ENCODE data around the gene DAPK1.

Gene DAPK1

DNA sequence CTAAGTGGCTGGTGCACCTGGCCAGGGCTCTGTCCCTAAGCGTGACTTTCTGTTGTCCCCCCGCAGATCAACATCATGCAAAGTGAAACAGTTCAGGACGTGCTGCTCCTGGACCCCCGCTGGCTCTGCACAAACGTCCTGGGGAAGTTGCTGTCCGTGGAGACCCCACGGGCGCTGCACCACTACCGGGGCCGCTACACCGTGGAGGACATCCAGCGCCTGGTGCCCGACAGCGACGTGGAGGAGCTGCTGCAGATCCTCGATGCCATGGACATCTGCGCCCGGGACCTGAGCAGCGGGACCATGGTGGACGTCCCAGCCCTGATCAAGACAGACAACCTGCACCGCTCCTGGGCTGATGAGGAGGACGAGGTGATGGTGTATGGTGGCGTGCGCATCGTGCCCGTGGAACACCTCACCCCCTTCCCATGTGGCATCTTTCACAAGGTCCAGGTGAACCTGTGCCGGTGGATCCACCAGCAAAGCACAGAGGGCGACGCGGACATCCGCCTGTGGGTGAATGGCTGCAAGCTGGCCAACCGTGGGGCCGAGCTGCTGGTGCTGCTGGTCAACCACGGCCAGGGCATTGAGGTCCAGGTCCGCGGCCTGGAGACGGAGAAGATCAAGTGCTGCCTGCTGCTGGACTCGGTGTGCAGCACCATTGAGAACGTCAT is 208.5 kb downstream of the DAPK1 start:
- H3K36me3 ChIP-seq (ENCODE audit: control insufficient read depth, insufficient read depth, low read length) = peaks cover 16% of the 10 kb centered on the region
- H3K9ac ChIP-seq (ENCODE audit: low read length) = no peak overlapping the region
- no peaks in the 10 kb centered on the region for H3K9me3 ChIP-seq (ENCODE audit: control insufficient read depth, low read length)
- H3K4me3 ChIP-seq (ENCODE audit: low read length) = no peak overlapping the region
- H3K4me1 ChIP-seq (ENCODE audit: control insufficient read depth, insufficient read depth, low read length) = no peaks in the 10 kb centered on the region
- H3K27me3 ChIP-seq (ENCODE audit: control insufficient read depth, insufficient read depth, low read length) = no peaks in the 10 kb centered on the region

DNA sequence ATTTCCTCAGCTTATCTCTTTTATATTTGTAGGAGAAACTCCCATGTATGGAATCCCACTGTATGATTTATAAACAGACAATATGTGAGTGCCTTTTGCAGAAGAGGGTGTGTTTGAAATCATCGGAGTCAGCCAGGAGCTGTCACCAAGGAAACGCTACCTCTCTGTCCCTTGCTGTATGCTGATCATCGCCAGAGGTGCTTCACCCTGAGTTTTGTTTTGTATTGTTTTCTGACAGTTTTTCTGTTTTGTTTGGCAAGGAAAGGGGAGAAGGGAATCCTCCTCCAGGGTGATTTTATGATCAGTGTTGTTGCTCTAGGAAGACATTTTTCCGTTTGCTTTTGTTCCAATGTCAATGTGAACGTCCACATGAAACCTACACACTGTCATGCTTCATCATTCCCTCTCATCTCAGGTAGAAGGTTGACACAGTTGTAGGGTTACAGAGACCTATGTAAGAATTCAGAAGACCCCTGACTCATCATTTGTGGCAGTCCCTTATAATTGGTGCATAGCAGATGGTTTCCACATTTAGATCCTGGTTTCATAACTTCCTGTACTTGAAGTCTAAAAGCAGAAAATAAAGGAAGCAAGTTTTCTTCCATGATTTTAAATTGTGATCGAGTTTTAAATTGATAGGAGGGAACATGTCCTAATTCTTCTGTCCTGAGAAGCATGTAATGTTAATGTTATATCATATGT is 210.3 kb downstream of the DAPK1 start:
- no peaks in the 10 kb centered on the region for H3K27me3 ChIP-seq (ENCODE audit: control insufficient read depth, insufficient read depth, low read length)
- no peaks in the 10 kb centered on the region for H3K9me3 ChIP-seq (ENCODE audit: control insufficient read depth, low read length)
- H3K4me3 ChIP-seq (ENCODE audit: low read length) = no peak overlapping the region
- H3K36me3 ChIP-seq (ENCODE audit: control insufficient read depth, insufficient read depth, low read length) = peaks cover 16% of the 10 kb centered on the region
- H3K4me1 ChIP-seq (ENCODE audit: control insufficient read depth, insufficient read depth, low read length) = peaks cover 2% of the 10 kb centered on the region
- no peak overlapping the region for H3K9ac ChIP-seq (ENCODE audit: low read length)

DNA sequence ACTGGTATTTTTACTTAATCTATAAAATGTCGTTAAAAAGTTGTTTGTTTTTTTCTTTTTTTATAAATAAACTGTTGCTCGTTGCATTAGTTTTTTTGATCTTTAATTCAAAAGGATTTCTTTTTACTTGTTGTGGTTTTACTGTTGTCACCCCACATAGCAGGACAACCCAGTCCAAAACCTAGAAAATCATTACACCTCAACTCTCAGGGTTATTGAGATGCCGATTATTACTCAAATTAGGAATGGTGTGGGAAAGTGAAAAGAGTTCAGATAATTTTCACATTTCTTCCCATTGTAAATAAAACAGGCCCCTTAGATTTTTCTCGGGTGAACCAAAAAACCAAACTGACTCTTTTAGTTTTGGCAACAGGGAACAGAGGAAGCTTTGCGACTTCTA is 210.9 kb downstream of the DAPK1 start:
- Histone ChIP-seq H3K9ac (ENCODE audit: low read length) (no peak overlapping the region), H3K4me1 (ENCODE audit: control insufficient read depth, insufficient read depth, low read length) (peaks cover 8% of the 10 kb centered on the region), H3K9me3 (ENCODE audit: control insufficient read depth, low read length) (no peaks in the 10 kb centered on the region), H3K27me3 (ENCODE audit: control insufficient read depth, insufficient read depth, low read length) (no peaks in the 10 kb centered on the region), H3K4me3 (ENCODE audit: low read length) (no peak overlapping the region), H3K36me3 (ENCODE audit: control insufficient read depth, insufficient read depth, low read length) (peaks cover 16% of the 10 kb centered on the region)

DNA sequence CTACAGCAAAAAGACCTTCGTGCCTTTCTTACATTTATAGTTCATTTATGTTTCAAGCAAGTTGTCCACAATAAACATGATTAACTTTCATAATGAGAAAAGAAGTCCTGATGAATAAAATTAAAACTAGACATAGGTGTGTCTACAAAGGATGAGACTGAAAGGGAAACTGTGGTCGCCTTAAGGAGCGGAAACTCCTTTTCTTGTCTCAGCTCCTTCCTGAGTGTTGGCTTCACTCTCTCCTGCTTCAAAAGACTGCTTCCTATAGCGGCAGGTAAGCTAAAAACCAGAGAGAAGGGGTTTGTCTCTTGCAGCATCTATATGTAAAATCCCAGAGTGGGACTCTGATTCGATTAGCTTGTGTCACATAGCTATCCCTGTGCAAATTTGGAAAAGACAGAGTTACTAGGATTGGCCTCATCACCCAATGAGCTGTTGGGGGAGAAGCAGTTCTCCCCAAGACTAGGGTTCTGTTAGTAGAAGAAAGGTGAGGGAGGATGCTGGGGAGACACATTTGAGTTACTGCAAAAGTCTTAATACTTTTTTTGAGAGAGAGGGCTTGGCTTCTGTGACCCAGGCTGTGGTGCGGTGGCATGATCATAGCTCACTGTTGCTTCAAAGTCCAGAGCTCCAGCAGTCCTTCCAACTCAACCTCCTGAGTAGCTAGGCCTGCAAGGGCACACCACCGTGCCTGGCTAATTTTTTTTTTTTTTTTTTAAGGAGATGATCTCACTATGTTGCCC is 211.5 kb downstream of the DAPK1 start:
- Histone ChIP-seq H3K36me3 (ENCODE audit: control insufficient read depth, insufficient read depth, low read length) (peaks cover 16% of the 10 kb centered on the region), H3K9me3 (ENCODE audit: control insufficient read depth, low read length) (no peaks in the 10 kb centered on the region)

DNA sequence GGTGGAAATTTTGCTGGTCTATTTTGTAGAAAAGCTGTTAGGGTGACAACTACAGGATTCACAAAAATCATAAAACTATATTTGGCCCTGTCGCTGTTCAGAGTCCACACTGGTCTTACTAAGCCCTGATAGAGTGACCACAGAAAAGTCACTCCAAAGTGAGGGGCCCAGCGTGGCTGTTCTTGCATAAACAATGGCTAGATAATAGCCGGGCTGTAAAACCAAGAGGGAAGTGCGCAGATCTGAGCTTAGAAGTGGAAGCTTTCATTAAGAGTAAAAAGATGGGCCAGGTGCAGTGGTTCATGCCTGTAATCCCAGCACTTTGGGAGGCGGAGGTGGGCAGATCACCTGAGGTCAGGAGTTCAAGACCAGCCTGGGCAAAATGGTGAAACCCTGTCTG is 212.8 kb downstream of the DAPK1 start:
- Histone ChIP-seq H3K36me3 (ENCODE audit: control insufficient read depth, insufficient read depth, low read length) (peaks cover 16% of the 10 kb centered on the region), H3K9me3 (ENCODE audit: control insufficient read depth, low read length) (no peaks in the 10 kb centered on the region), H3K9ac (ENCODE audit: low read length) (no peak overlapping the region), H3K4me1 (ENCODE audit: control insufficient read depth, insufficient read depth, low read length) (peaks cover 17% of the 10 kb centered on the region), H3K4me3 (ENCODE audit: low read length) (no peak overlapping the region), H3K27me3 (ENCODE audit: control insufficient read depth, insufficient read depth, low read length) (no peaks in the 10 kb centered on the region)

More for the DNA sequence above, 211.5 kb downstream of the DAPK1 start:
- Histone ChIP-seq H3K4me3 (ENCODE audit: low read length) (no peak overlapping the region), H3K27me3 (ENCODE audit: control insufficient read depth, insufficient read depth, low read length) (no peaks in the 10 kb centered on the region), H3K4me1 (ENCODE audit: control insufficient read depth, insufficient read depth, low read length) (peaks cover 9% of the 10 kb centered on the region), H3K9ac (ENCODE audit: low read length) (no peak overlapping the region)

DNA sequence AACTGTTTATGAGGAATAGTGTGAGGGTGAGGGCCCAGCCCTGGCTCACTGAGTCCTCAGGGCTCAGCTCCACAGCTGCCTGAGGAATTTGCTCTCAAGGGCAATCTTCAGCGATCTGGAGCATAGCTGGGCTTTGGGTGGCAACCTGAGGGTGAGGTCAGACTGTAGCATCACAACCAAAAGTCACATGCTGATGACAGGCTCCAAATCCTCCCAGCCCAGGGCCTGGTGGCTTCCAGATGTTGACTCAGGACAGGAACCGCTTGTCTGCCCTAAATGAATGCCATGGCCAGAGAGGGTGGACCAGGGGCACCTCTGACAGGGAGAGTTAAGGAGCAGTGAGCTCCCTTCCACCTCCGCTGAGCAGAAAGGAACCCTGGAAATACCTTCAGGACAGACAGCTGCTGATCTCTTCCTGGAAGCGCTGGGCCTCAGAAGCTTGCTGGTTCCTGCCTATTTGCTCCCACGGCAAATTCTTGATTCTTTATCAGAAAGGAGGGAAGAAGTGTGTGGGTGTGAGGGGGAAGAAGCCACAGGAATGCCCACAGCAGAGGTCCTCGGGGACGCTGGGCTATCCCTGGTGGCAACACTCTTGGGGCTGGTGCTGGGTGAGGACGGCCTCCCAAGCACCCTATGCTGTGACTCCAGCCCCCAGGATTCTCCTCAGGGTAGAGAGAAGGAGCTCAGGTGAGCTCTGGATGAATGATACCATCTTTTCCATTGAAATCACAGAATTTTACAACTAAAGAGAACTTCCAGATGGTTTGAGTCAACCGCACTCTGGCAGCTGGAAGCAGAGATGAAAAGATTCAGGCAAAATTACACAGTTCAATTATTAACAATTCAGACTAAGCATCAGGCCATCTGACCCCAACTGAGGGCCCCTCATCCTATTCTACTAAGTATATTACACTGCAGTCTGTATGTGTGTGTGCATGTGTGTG is 214.5 kb downstream of the DAPK1 start:
- H3K4me3 ChIP-seq (ENCODE audit: low read length) = no peak overlapping the region
- H3K36me3 ChIP-seq (ENCODE audit: control insufficient read depth, insufficient read depth, low read length) = peaks cover 8% of the 10 kb centered on the region
- no peak overlapping the region for H3K9ac ChIP-seq (ENCODE audit: low read length)
- H3K9me3 ChIP-seq (ENCODE audit: control insufficient read depth, low read length) = no peaks in the 10 kb centered on the region
- H3K4me1 ChIP-seq (ENCODE audit: control insufficient read depth, insufficient read depth, low read length) = peaks cover 17% of the 10 kb centered on the region
- no peaks in the 10 kb centered on the region for H3K27me3 ChIP-seq (ENCODE audit: control insufficient read depth, insufficient read depth, low read length)

DNA sequence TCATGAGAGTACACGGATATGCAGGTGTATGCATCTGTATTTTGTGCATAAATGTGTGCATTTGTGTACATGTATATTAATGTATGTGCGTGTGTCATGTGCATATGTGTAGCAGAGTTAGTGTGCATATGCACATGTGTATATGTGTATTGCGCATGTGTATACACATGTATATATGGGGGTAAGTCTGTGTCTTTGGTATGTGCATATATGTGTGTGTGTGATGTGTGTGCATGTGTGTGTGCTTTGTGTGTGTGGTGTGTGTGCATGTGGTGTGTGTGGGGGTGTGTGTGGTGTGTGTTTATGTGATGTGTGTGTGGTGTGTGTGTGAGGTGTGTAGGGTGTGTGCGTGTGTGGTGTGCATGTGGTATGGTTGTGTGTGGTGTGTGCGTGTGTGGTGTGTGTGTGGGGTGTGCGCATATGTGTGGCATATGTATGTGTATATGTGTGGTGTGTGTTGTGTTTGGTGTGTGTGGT is 215.2 kb downstream of the DAPK1 start:
- Histone ChIP-seq H3K9ac (ENCODE audit: low read length) (no peak overlapping the region), H3K36me3 (ENCODE audit: control insufficient read depth, insufficient read depth, low read length) (peaks cover 8% of the 10 kb centered on the region), H3K27me3 (ENCODE audit: control insufficient read depth, insufficient read depth, low read length) (no peaks in the 10 kb centered on the region), H3K9me3 (ENCODE audit: control insufficient read depth, low read length) (no peaks in the 10 kb centered on the region), H3K4me1 (ENCODE audit: control insufficient read depth, insufficient read depth, low read length) (peaks cover 17% of the 10 kb centered on the region), H3K4me3 (ENCODE audit: low read length) (no peak overlapping the region)

DNA sequence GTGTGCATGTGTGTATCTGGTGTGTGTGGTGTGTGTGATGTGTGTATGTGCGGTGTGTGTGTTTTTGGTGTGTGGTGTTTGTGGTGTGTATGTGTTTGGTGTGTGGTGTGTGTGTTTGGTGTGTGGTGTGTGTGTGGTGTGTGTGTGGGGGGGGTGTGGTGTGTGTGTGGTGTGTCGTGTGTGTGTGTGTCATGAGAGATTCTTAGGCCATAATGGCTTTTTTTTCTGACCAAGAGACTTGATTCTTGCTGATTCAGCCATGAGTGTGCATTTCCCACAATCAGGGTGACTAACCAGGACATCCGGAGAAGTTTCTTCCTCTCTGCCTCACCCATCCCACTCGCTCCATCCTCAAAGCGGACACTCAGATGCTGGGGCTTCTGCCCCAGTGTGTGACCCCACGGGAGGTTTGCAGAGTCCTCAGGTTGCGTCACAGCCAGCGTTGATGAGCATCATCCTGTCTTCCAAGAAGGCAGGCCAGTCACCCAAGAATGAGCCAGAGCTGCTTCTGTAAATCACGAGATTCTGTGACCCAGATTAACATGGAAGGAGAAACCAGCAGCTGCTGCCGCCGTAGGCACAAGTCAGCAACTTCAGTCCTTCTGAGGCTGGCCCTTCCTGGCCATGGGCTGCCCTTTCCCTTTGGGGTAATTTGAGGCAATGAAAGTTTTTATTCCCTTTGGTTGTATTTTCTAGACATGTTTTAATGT is 215.8 kb downstream of the DAPK1 start:
- no peak overlapping the region for H3K9ac ChIP-seq (ENCODE audit: low read length)
- no peaks in the 10 kb centered on the region for H3K9me3 ChIP-seq (ENCODE audit: control insufficient read depth, low read length)
- peaks cover 8% of the 10 kb centered on the region for H3K36me3 ChIP-seq (ENCODE audit: control insufficient read depth, insufficient read depth, low read length)
- H3K4me3 ChIP-seq (ENCODE audit: low read length) = no peak overlapping the region
- peaks cover 17% of the 10 kb centered on the region for H3K4me1 ChIP-seq (ENCODE audit: control insufficient read depth, insufficient read depth, low read length)
- no peaks in the 10 kb centered on the region for H3K27me3 ChIP-seq (ENCODE audit: control insufficient read depth, insufficient read depth, low read length)

DNA sequence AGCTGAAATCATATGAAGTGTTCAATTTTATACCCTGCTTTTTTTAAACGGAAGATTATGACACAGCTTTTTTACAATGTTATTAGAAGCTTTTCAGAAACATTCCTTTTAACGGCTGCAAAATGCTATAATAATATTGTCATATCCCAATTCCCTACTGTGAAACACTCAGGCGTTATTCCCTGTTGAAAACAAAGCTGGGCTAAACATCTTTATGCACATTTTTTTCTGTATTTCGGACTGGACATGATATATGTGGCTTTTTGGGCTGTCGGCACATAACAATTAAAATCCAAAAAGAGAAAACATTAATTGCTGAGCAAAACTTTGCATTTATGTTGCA is 216.3 kb downstream of the DAPK1 start:
- Histone ChIP-seq H3K27me3 (ENCODE audit: control insufficient read depth, insufficient read depth, low read length) (no peaks in the 10 kb centered on the region), H3K4me1 (ENCODE audit: control insufficient read depth, insufficient read depth, low read length) (peaks cover 17% of the 10 kb centered on the region), H3K36me3 (ENCODE audit: control insufficient read depth, insufficient read depth, low read length) (peaks cover 4% of the 10 kb centered on the region), H3K4me3 (ENCODE audit: low read length) (no peak overlapping the region), H3K9me3 (ENCODE audit: control insufficient read depth, low read length) (no peaks in the 10 kb centered on the region), H3K9ac (ENCODE audit: low read length) (no peak overlapping the region)

DNA sequence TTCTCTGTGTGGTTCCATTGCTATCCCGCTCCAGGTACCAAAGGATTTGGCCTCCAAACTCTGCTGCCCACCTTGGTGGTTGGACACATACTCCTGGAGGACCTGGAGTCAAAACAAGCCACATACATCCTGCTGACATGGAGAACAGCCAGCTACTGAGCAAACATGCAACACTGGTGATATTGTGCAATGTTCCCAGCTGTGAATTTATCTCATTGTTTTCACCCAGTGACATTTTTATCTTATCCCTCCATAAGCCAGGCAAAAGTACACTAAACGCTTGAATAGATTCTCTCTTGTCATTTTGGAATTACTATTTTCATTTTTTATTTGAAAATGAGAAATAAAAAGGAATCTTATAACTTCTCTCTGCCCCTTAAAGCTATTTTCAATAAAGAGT is 217.2 kb downstream of the DAPK1 start:
- Histone ChIP-seq H3K36me3 (ENCODE audit: control insufficient read depth, insufficient read depth, low read length) (no peaks in the 10 kb centered on the region), H3K4me3 (ENCODE audit: low read length) (no peak overlapping the region), H3K9ac (ENCODE audit: low read length) (no peak overlapping the region), H3K9me3 (ENCODE audit: control insufficient read depth, low read length) (no peaks in the 10 kb centered on the region), H3K27me3 (ENCODE audit: control insufficient read depth, insufficient read depth, low read length) (no peaks in the 10 kb centered on the region), H3K4me1 (ENCODE audit: control insufficient read depth, insufficient read depth, low read length) (peaks cover 17% of the 10 kb centered on the region)

DNA sequence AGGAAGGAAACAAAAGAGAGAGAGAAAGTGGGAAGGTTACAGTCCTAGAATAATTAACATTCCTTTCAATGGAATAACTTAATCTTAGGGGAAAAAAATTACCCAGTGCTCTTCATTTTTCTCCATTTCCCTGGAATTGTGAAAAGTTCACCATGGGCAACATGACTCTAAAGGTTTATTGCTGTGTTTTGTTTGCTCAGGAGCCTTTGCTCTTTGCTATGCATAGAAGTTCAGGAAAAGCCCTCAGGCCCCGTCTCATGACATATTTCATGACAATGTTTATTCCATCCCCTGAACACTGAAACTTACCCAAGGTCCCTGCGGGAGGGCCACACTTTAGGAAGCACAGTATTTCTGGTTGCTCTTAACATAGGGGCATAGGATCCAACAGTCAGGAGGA is 218.5 kb downstream of the DAPK1 start:
- Histone ChIP-seq H3K9me3 (ENCODE audit: control insufficient read depth, low read length) (no peaks in the 10 kb centered on the region), H3K9ac (ENCODE audit: low read length) (no peak overlapping the region), H3K27me3 (ENCODE audit: control insufficient read depth, insufficient read depth, low read length) (no peaks in the 10 kb centered on the region), H3K36me3 (ENCODE audit: control insufficient read depth, insufficient read depth, low read length) (no peaks in the 10 kb centered on the region), H3K4me3 (ENCODE audit: low read length) (no peak overlapping the region), H3K4me1 (ENCODE audit: control insufficient read depth, insufficient read depth, low read length) (peaks cover 17% of the 10 kb centered on the region)
